GM12865 (cell line): ENCODE data around the gene ZDHHC9.
A peak's percentile ranks its signal among the peaks of the same experiment; 100 is the strongest.

Source experiments
- DNase-seq: peaks from one replicate; pipeline ENCODE4 v3.0.0; 2010; ENCODE audit warnings: low read depth
- H3K4me3 ChIP-seq: 2 replicates; pipeline ENCODE4 v1.5.1; 2011; ENCODE audit warnings: mild to moderate bottlenecking, low read depth, low read length, control low read depth
- CTCF ChIP-seq: IDR thresholded peaks from 2 replicates; pipeline ENCODE4 v1.5.1; 2011; ENCODE audit warnings: low read length, control low read depth, low read depth, inconsistent platforms; ENCODE audit not compliant: insufficient read depth; ENCODE audit errors: missing control alignments

Gene ZDHHC9

GRCh38 chrX:129781680-129782495 lies 61.8 kb downstream of the ZDHHC9 start:
- TF ChIP-seq CTCF, result no peak
- peak overlapping the region; percentile 74 for H3K4me3 ChIP-seq
- DNase-seq, result no peak

GRCh38 chrX:129781134-129781672 lies 62.5 kb downstream of the ZDHHC9 start:
- TF ChIP-seq CTCF, result no peak
- peak; percentile 95 for DNase-seq
- peak overlapping the region; percentile 92 for H3K4me3 ChIP-seq

GRCh38 chrX:129780441-129781105 lies 63.1 kb downstream of the ZDHHC9 start:
- peak overlapping the region; percentile 92 for H3K4me3 ChIP-seq
- DNase-seq, result no peak
- no peak for TF ChIP-seq CTCF

- TF ChIP-seq CTCF, result no peak
- DNase-seq, result peak; percentile 90
- peak within 1 kb of the TSS; percentile 92 for H3K4me3 ChIP-seq
These were observed 63.9 kb downstream of the ZDHHC9 start, which contains the start of gene SASH3 for GRCh38 chrX:129779747-129780146. TSS of gene SASH3 (plus strand) at chrX:129779949. CDS start at chrX:129780098, 149 bp downstream.

- no peak for DNase-seq
- peak overlapping the region; percentile 92 for H3K4me3 ChIP-seq
- TF ChIP-seq CTCF, result no peak
These were observed 64.5 kb downstream of the ZDHHC9 start for GRCh38 chrX:129779086-129779672.

- peak overlapping the region; percentile 55 for H3K4me3 ChIP-seq
- DNase-seq, result peak; percentile 88
- TF ChIP-seq CTCF, result no peak
These were observed 66.3 kb downstream of the ZDHHC9 start for GRCh38 chrX:129777218-129778030.
